Effector CD4-positive, alpha-beta T cell (primary cell): Measurements from ENCODE around the gene SLC44A1.

ENCODE experiments used
- DNase-seq: peaks from one replicate; pipeline ENCODE4 v3.0.0-alpha.2; 2020
- total RNA-seq: gene quantifications from one replicate; lab custom pipeline; 2026; lab: John Stamatoyannopoulos, UW

Gene SLC44A1
- 16.9 reads per million, percentile 43 among the genes with 10 or more reads in this experiment for total RNA-seq

- peak; percentile 84 for DNase-seq
These were observed at the start of gene SLC44A1 for GRCh38 chr9:105244003-105244733. Gene SLC44A1, plus strand, starts transcription at chr9:105244651. Its CDS starts 218 bp downstream, at chr9:105244869.

- no peak for DNase-seq
These were observed 49.2 kb upstream of the SLC44A1 start for GRCh38 chr9:105195259-105195658.

- no peak for DNase-seq
These were observed 46.4 kb upstream of the SLC44A1 start for GRCh38 chr9:105198023-105198422.

- no peak for DNase-seq
These were observed 45.6 kb upstream of the SLC44A1 start for GRCh38 chr9:105198865-105199264.

- no peak for DNase-seq
These were observed 40.0 kb upstream of the SLC44A1 start for GRCh38 chr9:105204416-105204815.

GRCh38 chr9:105205787-105206495 is 38.5 kb upstream of the SLC44A1 start:
- DNase-seq: no peak

- DNase-seq: no peak
These were observed 38.0 kb upstream of the SLC44A1 start for GRCh38 chr9:105206496-105206820.

GRCh38 chr9:105206821-105207699 is 37.4 kb upstream of the SLC44A1 start:
- no peak for DNase-seq

- DNase-seq: no peak
These were observed 27.8 kb upstream of the SLC44A1 start for GRCh38 chr9:105216440-105217178.

- no peak for DNase-seq
These were observed 25.8 kb upstream of the SLC44A1 start for GRCh38 chr9:105218673-105219072.

- DNase-seq: no peak
These were observed 25.1 kb upstream of the SLC44A1 start for GRCh38 chr9:105219291-105219805.

- DNase-seq: no peak
These were observed 24.0 kb upstream of the SLC44A1 start for GRCh38 chr9:105220451-105220850.

GRCh38 chr9:105223544-105224140 is 20.8 kb upstream of the SLC44A1 start:
- no peak for DNase-seq

GRCh38 chr9:105226055-105226454 is 18.4 kb upstream of the SLC44A1 start:
- DNase-seq: no peak

GRCh38 chr9:105232207-105232606 is 12.2 kb upstream of the SLC44A1 start:
- DNase-seq: no peak

- DNase-seq: no peak
These were observed 10.6 kb upstream of the SLC44A1 start for GRCh38 chr9:105233873-105234272.

GRCh38 chr9:105236261-105236660 is 8.2 kb upstream of the SLC44A1 start:
- DNase-seq: no peak

GRCh38 chr9:105237246-105237645 is 7.2 kb upstream of the SLC44A1 start:
- no peak for DNase-seq

- DNase-seq: no peak
These were observed 6.1 kb upstream of the SLC44A1 start for GRCh38 chr9:105238302-105238701.

- DNase-seq: no peak
These were observed 3.0 kb upstream of the SLC44A1 start for GRCh38 chr9:105241356-105242043.

GRCh38 chr9:105242062-105242461 is 2.4 kb upstream of the SLC44A1 start:
- DNase-seq: no peak
